ENCODE data around the gene MYT1. TPM values are rescaled to one million over a fixed set of nuclear protein-coding genes. Genes with fewer than 3 reads are reported as not detected.

The MYT1 gene
- total and polyA plus RNA-seq, 2 of the 13 experiments (the other 11 are each of a cell fraction or from before 2014, with no cell fraction given): 0.58 to 2.5 TPM

DNA sequence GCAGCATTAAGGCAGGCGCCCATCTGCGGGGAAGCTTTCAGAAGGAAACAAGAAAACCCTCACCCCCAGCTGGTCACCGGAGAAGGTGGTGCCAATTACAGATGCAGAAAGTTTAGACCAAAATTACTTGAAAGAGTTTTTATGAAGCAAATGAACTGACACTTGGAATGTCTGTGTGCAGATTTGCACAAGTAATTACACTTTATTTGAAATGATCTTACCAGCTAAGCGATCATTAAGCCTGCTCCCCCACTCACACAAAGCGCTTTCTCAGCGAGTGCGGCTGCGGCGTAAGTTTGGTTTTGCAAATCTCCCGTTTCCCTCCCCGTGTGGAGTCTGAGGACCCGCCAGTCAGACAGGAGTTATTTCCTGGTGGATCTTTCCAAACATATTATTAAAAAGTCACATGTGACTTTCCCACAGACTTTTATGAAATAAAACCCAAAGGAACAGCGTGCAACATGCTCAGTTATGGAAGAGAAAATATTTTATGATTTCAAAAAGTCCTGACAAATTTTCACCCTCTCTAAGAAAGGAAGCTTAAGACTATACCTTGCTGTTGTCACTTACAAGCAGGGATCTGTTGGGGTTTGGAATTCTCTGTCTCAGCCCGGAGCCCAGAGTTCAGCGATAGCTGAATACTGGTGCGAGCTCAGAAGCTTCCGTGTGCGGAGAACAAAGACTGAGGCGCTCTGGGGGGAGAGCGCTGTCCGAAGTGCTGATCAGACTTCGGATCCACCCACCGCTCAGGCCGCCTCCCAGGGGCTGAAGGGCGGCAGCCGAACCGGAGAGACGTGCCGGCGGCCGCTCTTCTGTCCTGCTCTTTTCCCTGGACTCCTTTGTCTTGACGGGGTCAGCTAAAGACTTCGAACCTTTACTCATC lies 2.7 kb upstream of the MYT1 start (continued):
- TF ChIP-seq, protein P1, sequence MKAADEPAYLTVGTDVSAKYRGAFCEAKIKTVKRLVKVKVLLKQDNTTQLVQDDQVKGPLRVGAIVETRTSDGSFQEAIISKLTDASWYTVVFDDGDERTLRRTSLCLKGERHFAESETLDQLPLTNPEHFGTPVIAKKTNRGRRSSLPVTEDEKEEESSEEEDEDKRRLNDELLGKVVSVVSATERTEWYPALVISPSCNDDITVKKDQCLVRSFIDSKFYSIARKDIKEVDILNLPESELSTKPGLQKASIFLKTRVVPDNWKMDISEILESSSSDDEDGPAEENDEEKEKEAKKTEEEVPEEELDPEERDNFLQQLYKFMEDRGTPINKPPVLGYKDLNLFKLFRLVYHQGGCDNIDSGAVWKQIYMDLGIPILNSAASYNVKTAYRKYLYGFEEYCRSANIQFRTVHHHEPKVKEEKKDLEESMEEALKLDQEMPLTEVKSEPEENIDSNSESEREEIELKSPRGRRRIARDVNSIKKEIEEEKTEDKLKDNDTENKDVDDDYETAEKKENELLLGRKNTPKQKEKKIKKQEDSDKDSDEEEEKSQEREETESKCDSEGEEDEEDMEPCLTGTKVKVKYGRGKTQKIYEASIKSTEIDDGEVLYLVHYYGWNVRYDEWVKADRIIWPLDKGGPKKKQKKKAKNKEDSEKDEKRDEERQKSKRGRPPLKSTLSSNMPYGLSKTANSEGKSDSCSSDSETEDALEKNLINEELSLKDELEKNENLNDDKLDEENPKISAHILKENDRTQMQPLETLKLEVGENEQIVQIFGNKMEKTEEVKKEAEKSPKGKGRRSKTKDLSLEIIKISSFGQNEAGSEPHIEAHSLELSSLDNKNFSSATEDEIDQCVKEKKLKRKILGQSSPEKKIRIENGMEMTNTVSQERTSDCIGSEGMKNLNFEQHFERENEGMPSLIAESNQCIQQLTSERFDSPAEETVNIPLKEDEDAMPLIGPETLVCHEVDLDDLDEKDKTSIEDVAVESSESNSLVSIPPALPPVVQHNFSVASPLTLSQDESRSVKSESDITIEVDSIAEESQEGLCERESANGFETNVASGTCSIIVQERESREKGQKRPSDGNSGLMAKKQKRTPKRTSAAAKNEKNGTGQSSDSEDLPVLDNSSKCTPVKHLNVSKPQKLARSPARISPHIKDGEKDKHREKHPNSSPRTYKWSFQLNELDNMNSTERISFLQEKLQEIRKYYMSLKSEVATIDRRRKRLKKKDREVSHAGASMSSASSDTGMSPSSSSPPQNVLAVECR (CRISPR knock-in tag; IDR thresholded peaks at IDR 0.05; ENCODE audit: borderline replicate concordance): peak; percentile 89; the same call in 1 of the 2 replicates
- TF ChIP-seq NR2F1 (CRISPR knock-in tag; IDR thresholded peaks at IDR 0.05) (peak in 1 of 2 experiments; percentile 71; a peak in 2 of 4 replicates), MYC (CRISPR knock-in tag; IDR thresholded peaks at IDR 0.05; ENCODE audit: borderline replicate concordance) (peak; percentile 72; the same call in 1 of the 2 replicates), JUNB (CRISPR knock-in tag; IDR thresholded peaks at IDR 0.05; ENCODE audit: borderline replicate concordance) (no peak), SP2 (CRISPR knock-in tag; IDR thresholded peaks at IDR 0.05) (peak; percentile 40; the same call in 1 of the 2 replicates), ZNF678 (CRISPR knock-in tag; IDR thresholded peaks at IDR 0.05) (no peak), REPIN1 (CRISPR knock-in tag; IDR thresholded peaks at IDR 0.05; ENCODE audit: borderline replicate concordance, low read depth) (peak; percentile 96; the same call in 1 of the 2 replicates), NCOA1 (CRISPR knock-in tag; IDR thresholded peaks at IDR 0.05) (peak; percentile 90), ZNF816 (CRISPR knock-in tag; IDR thresholded peaks at IDR 0.05; ENCODE audit: borderline replicate concordance) (peak; percentile 91; the same call in 1 of the 2 replicates)
- TF ChIP-seq, protein P2, sequence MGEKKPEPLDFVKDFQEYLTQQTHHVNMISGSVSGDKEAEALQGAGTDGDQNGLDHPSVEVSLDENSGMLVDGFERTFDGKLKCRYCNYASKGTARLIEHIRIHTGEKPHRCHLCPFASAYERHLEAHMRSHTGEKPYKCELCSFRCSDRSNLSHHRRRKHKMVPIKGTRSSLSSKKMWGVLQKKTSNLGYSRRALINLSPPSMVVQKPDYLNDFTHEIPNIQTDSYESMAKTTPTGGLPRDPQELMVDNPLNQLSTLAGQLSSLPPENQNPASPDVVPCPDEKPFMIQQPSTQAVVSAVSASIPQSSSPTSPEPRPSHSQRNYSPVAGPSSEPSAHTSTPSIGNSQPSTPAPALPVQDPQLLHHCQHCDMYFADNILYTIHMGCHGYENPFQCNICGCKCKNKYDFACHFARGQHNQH (CRISPR knock-in tag; IDR thresholded peaks at IDR 0.05): peak; percentile 98
- TF ChIP-seq, protein P3, sequence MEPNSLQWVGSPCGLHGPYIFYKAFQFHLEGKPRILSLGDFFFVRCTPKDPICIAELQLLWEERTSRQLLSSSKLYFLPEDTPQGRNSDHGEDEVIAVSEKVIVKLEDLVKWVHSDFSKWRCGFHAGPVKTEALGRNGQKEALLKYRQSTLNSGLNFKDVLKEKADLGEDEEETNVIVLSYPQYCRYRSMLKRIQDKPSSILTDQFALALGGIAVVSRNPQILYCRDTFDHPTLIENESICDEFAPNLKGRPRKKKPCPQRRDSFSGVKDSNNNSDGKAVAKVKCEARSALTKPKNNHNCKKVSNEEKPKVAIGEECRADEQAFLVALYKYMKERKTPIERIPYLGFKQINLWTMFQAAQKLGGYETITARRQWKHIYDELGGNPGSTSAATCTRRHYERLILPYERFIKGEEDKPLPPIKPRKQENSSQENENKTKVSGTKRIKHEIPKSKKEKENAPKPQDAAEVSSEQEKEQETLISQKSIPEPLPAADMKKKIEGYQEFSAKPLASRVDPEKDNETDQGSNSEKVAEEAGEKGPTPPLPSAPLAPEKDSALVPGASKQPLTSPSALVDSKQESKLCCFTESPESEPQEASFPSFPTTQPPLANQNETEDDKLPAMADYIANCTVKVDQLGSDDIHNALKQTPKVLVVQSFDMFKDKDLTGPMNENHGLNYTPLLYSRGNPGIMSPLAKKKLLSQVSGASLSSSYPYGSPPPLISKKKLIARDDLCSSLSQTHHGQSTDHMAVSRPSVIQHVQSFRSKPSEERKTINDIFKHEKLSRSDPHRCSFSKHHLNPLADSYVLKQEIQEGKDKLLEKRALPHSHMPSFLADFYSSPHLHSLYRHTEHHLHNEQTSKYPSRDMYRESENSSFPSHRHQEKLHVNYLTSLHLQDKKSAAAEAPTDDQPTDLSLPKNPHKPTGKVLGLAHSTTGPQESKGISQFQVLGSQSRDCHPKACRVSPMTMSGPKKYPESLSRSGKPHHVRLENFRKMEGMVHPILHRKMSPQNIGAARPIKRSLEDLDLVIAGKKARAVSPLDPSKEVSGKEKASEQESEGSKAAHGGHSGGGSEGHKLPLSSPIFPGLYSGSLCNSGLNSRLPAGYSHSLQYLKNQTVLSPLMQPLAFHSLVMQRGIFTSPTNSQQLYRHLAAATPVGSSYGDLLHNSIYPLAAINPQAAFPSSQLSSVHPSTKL (CRISPR knock-in tag; IDR thresholded peaks at IDR 0.05): peak; percentile 86
- TF ChIP-seq, protein P4, sequence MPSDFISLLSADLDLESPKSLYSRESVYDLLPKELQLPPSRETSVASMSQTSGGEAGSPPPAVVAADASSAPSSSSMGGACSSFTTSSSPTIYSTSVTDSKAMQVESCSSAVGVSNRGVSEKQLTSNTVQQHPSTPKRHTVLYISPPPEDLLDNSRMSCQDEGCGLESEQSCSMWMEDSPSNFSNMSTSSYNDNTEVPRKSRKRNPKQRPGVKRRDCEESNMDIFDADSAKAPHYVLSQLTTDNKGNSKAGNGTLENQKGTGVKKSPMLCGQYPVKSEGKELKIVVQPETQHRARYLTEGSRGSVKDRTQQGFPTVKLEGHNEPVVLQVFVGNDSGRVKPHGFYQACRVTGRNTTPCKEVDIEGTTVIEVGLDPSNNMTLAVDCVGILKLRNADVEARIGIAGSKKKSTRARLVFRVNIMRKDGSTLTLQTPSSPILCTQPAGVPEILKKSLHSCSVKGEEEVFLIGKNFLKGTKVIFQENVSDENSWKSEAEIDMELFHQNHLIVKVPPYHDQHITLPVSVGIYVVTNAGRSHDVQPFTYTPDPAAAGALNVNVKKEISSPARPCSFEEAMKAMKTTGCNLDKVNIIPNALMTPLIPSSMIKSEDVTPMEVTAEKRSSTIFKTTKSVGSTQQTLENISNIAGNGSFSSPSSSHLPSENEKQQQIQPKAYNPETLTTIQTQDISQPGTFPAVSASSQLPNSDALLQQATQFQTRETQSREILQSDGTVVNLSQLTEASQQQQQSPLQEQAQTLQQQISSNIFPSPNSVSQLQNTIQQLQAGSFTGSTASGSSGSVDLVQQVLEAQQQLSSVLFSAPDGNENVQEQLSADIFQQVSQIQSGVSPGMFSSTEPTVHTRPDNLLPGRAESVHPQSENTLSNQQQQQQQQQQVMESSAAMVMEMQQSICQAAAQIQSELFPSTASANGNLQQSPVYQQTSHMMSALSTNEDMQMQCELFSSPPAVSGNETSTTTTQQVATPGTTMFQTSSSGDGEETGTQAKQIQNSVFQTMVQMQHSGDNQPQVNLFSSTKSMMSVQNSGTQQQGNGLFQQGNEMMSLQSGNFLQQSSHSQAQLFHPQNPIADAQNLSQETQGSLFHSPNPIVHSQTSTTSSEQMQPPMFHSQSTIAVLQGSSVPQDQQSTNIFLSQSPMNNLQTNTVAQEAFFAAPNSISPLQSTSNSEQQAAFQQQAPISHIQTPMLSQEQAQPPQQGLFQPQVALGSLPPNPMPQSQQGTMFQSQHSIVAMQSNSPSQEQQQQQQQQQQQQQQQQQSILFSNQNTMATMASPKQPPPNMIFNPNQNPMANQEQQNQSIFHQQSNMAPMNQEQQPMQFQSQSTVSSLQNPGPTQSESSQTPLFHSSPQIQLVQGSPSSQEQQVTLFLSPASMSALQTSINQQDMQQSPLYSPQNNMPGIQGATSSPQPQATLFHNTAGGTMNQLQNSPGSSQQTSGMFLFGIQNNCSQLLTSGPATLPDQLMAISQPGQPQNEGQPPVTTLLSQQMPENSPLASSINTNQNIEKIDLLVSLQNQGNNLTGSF (CRISPR knock-in tag; IDR thresholded peaks at IDR 0.05): peak; percentile 97

Data from HepG2 (cell line).